IMR-90 (cell line): ENCODE results near the gene PCSK2. TPM values are rescaled to one million over a fixed set of nuclear protein-coding genes. Genes with fewer than 3 reads are reported as not detected.

Source experiments
- ATAC-seq: fragments of 200-7000 bp; cut with Tn5 transposase; 2 replicates; pipeline ENCODE4 v1.9.1; 2020; ENCODE audit warnings: low read depth, mild to moderate bottlenecking, moderate library complexity
- BruUV-seq: library from RNA; stranded (reverse); fragments of 400-500 nt; replicated peaks from 2 replicates; lab custom pipeline; 2021; lab: Mats Ljungman, UMichigan
- CTCF ChIA-PET: fragments of 300-600 bp; formaldehyde crosslinking; extraction: SDS; loops from one replicate; lab custom pipeline; 2021; ENCODE audit warnings: antibody characterized with exemption; lab: Yijun Ruan, JAX
- POLR2A ChIA-PET: fragments of 300-600 bp; sonication (Branson Sonifier 250); formaldehyde crosslinking; loops from one replicate; lab custom pipeline; 2022; ENCODE audit warnings: antibody characterized with exemption; ENCODE audit not compliant: unreplicated experiment; lab: Charles Lee
- DNase-seq: peaks from one replicate; pipeline ENCODE4 v3.0.0; 2013
- H2AFZ ChIP-seq: replicated peaks from 2 replicates; pipeline ENCODE3; 2013; ENCODE audit warnings: low read length, mild to moderate bottlenecking; ENCODE audit not compliant: poor library complexity
- H2AK5ac ChIP-seq: 2 replicates; pipeline ENCODE4 v1.6.1; 2013; ENCODE audit warnings: low read depth, low read length, inconsistent platforms
- H2AK9ac ChIP-seq: replicated peaks from 2 replicates; pipeline ENCODE3; 2013; ENCODE audit warnings: mild to moderate bottlenecking, low read depth, low read length, moderate library complexity; ENCODE audit not compliant: poor library complexity
- H2BK120ac ChIP-seq: 2 replicates; pipeline ENCODE4 v1.6.1; 2013; ENCODE audit warnings: low read depth, low read length, inconsistent platforms
- H2BK15ac ChIP-seq: 3 replicates; pipeline ENCODE4 v1.6.1; 2013; ENCODE audit warnings: low read depth, low read length, inconsistent platforms
- H2BK20ac ChIP-seq: 2 replicates; pipeline ENCODE4 v1.6.1; 2013; ENCODE audit warnings: low read depth, mild to moderate bottlenecking, inconsistent platforms, low read length, moderate library complexity
- H2BK5ac ChIP-seq: 2 replicates; pipeline ENCODE4 v1.6.1; 2013; ENCODE audit warnings: mild to moderate bottlenecking, low read depth, low read length, inconsistent platforms; ENCODE audit not compliant: poor library complexity, severe bottlenecking
- H3K14ac ChIP-seq: replicated peaks from 2 replicates; pipeline ENCODE4 v1.6.1; 2013; ENCODE audit warnings: low read depth, low read length, inconsistent platforms
- H3K18ac ChIP-seq: 2 replicates; pipeline ENCODE4 v1.6.1; 2013; ENCODE audit warnings: low read depth, low read length, control low read depth
- H3K23ac ChIP-seq: 2 replicates; pipeline ENCODE4 v1.6.1; 2013; ENCODE audit warnings: low read depth, low read length, inconsistent platforms
- H3K27ac ChIP-seq: 2 replicates; pipeline ENCODE4 v1.5.1; 2013; ENCODE audit warnings: mild to moderate bottlenecking, control low read depth, low read length; ENCODE audit not compliant: insufficient read depth
- H3K27me3 ChIP-seq: 2 replicates; pipeline ENCODE4 v1.6.1; 2013; ENCODE audit warnings: low read length; ENCODE audit not compliant: control insufficient read depth, insufficient read depth
- H3K36me3 ChIP-seq: 2 replicates; pipeline ENCODE4 v1.6.1; 2013; ENCODE audit warnings: low read length, mixed read lengths; ENCODE audit not compliant: control insufficient read depth, insufficient read depth
- H3K4ac ChIP-seq: 2 replicates; pipeline ENCODE4 v1.6.1; 2013; ENCODE audit warnings: low read depth, low read length, inconsistent platforms
- H3K4me1 ChIP-seq: 2 replicates; pipeline ENCODE4 v1.6.1; 2013; ENCODE audit warnings: low read length, mixed read lengths; ENCODE audit not compliant: control insufficient read depth, insufficient read depth
- H3K4me2 ChIP-seq: 2 replicates; pipeline ENCODE4 v1.6.1; 2013; ENCODE audit warnings: low read depth, mild to moderate bottlenecking, control low read depth, low read length, moderate library complexity
- H3K4me3 ChIP-seq: 2 replicates; pipeline ENCODE4 v1.5.1; 2013; ENCODE audit warnings: low read depth, mild to moderate bottlenecking, control low read depth, low read length, moderate library complexity; ENCODE audit not compliant: insufficient read depth
- H3K56ac ChIP-seq: 2 replicates; pipeline ENCODE4 v1.6.1; 2013; ENCODE audit warnings: low read length, inconsistent platforms; ENCODE audit not compliant: insufficient read depth; ENCODE audit errors: extremely low read depth
- H3K79me1 ChIP-seq, 2 experiments: 2 replicates each; pipeline ENCODE4 v1.6.1; 2013; ENCODE audit warnings: low read length in 2 of 2, inconsistent platforms in 1 of 2, low read depth in 1 of 2
- H3K9ac ChIP-seq: 2 replicates; pipeline ENCODE4 v1.6.1; 2013; ENCODE audit warnings: low read depth, low read length, control low read depth
- H3K9me1 ChIP-seq: 2 replicates; pipeline ENCODE4 v1.6.1; 2013; ENCODE audit warnings: low read length, inconsistent platforms; ENCODE audit not compliant: insufficient read depth
- H3K9me3 ChIP-seq: 2 replicates; pipeline ENCODE4 v1.6.1; 2013; ENCODE audit warnings: low read length; ENCODE audit not compliant: control insufficient read depth, insufficient read depth
- H4K20me1 ChIP-seq: 2 replicates; pipeline ENCODE4 v1.6.1; 2013; ENCODE audit warnings: low read length, inconsistent platforms; ENCODE audit not compliant: insufficient read depth
- H4K5ac ChIP-seq: 2 replicates; pipeline ENCODE4 v1.6.1; 2013; ENCODE audit warnings: mild to moderate bottlenecking, low read depth, low read length, control low read depth
- H4K8ac ChIP-seq, 2 experiments: 2 replicates each; pipeline ENCODE4 v1.6.1; 2013; ENCODE audit warnings: low read depth in 2 of 2, low read length in 2 of 2, control low read depth in 1 of 2, inconsistent platforms in 1 of 2
- H4K91ac ChIP-seq: 2 replicates; pipeline ENCODE4 v1.6.1; 2013; ENCODE audit warnings: low read depth, low read length, inconsistent platforms; ENCODE audit not compliant: insufficient read depth
- BHLHE40 ChIP-seq: fragments of 150-350 bp; IDR thresholded peaks from 2 replicates; pipeline ENCODE4 v1.6.1; 2016; ENCODE audit warnings: mild to moderate bottlenecking, low read depth, low read length
- CEBPB ChIP-seq: IDR thresholded peaks from 2 replicates; pipeline ENCODE4 v1.6.1; 2012; ENCODE audit warnings: low read depth, low read length, improper control_type of control experiment
- CHD1 ChIP-seq: IDR thresholded peaks from 2 replicates; pipeline ENCODE4 v1.6.1; 2012; ENCODE audit warnings: low read depth, low read length, improper control_type of control experiment
- CTCF ChIP-seq: conservative IDR thresholded peaks from 2 replicates; pipeline ENCODE4 v1.5.1; 2012; ENCODE audit warnings: mild to moderate bottlenecking, low read depth, low read length, improper control_type of control experiment
- ELK1 ChIP-seq: fragments of 150-350 bp; IDR thresholded peaks from 2 replicates; pipeline ENCODE4 v1.6.1; 2016; ENCODE audit warnings: low read depth, mild to moderate bottlenecking, low read length, moderate library complexity, borderline replicate concordance
- FOS ChIP-seq: fragments of 150-350 bp; IDR thresholded peaks from 2 replicates; pipeline ENCODE4 v1.6.1; 2016; ENCODE audit warnings: low read depth, low read length
- MAZ ChIP-seq: IDR thresholded peaks from 2 replicates; pipeline ENCODE4 v1.6.1; 2012; ENCODE audit warnings: low read depth, mild to moderate bottlenecking, low read length, improper control_type of control experiment, moderate library complexity, borderline replicate concordance
- MXI1 ChIP-seq: IDR thresholded peaks from 2 replicates; pipeline ENCODE4 v1.6.1; 2012; ENCODE audit warnings: low read depth, mild to moderate bottlenecking, low read length, moderate library complexity, borderline replicate concordance
- NFE2L2 ChIP-seq: fragments of 150-350 bp; IDR thresholded peaks from 2 replicates; pipeline ENCODE4 v1.6.1; 2016; ENCODE audit warnings: low read depth, mild to moderate bottlenecking, low read length
- POLR2A ChIP-seq: IDR thresholded peaks from 2 replicates; pipeline ENCODE4 v1.6.1; 2012; ENCODE audit warnings: mild to moderate bottlenecking, low read depth, low read length
- RAD21 ChIP-seq: IDR thresholded peaks from 2 replicates; pipeline ENCODE4 v1.6.1; 2012; ENCODE audit warnings: low read length, improper control_type of control experiment
- RCOR1 ChIP-seq: IDR thresholded peaks from 2 replicates; pipeline ENCODE4 v1.6.1; 2012; ENCODE audit warnings: mild to moderate bottlenecking, low read length, improper control_type of control experiment; ENCODE audit not compliant: insufficient replicate concordance
- RFX5 ChIP-seq: IDR thresholded peaks from 2 replicates; pipeline ENCODE4 v1.8.0; 2012; ENCODE audit warnings: low read depth, mild to moderate bottlenecking, low read length, moderate library complexity
- SMC3 ChIP-seq: fragments of 150-350 bp; IDR thresholded peaks from 2 replicates; pipeline ENCODE4 v1.6.1; 2016; ENCODE audit warnings: low read depth, mild to moderate bottlenecking, antibody characterized with exemption, low read length, moderate library complexity
- WGBS, 2 experiments: methylation state at CpG; one replicate each; pipeline versions ENCODE4 v1.1.5 to v1.1.7; 2013; ENCODE audit warnings: missing lambda C conversion rate in 2 of 2; ENCODE audit not compliant: insufficient read length in 1 of 2; ENCODE audit errors: extremely low coverage in 2 of 2; 5-methylcytosine and 5-hydroxymethylcytosine counted together
- dilution Hi-C: fragments of 300-500 bp; cut with HindIII; formaldehyde crosslinking; loops from one replicate; pipeline ENCODE4 v1.14.3; 2018; ENCODE audit warnings: low sequenced_read_pairs; ENCODE audit not compliant: unreplicated experiment
- in situ Hi-C: fragments of 300-500 bp; cut with MboI; formaldehyde crosslinking; loops from 3 replicates; pipeline ENCODE4 v1.14.3; 2019; ENCODE audit warnings: low sequenced_read_pairs, inconsistent platforms, mixed read lengths
- intact Hi-C: fragments of 100-400 bp; cut with micrococcal nuclease; formaldehyde crosslinking; loops from 2 replicates; pipeline ENCODE4 v1.10.0; 2022
- polyA plus RNA-seq, 3 experiments: library from polyadenylated mRNA; depleted of rRNA; stranded (reverse); fragments of >200 nt; gene quantifications; 2 replicates each; pipeline ENCODE4 v1.2.3, GENCODE V29; 2012; ENCODE audit warnings: low replicate concordance in 1 of 3
- total RNA-seq: library from RNA; depleted of rRNA; stranded (reverse); fragments of >200 nt; gene quantifications from 2 replicates; pipeline ENCODE4 v1.2.3, GENCODE V29; 2012

The PCSK2 gene
- total and polyA plus RNA-seq, 2 of the 4 experiments (the other 2 are of a cell fraction) = not detected

GRCh38 chr20:17504066-17504897 lies 277.4 kb downstream of the PCSK2 start:
- Histone ChIP-seq H2BK20ac (no peak overlapping the region), H2AFZ (peak overlapping the region; percentile 6), H3K14ac (no peak overlapping the region), H3K36me3 (no peaks in the 10 kb centered on the region), H2AK9ac (no peak overlapping the region), H4K20me1 (no peaks in the 10 kb centered on the region), H3K4me3 (no peak overlapping the region), H2BK120ac (no peak overlapping the region), H3K4ac (no peak overlapping the region), H3K18ac (no peak overlapping the region), H3K9me3 (no peaks in the 10 kb centered on the region), H4K91ac (no peak overlapping the region), H3K23ac (no peak overlapping the region), H2AK5ac (no peak overlapping the region), H3K27me3 (peaks cover 8% of the 10 kb centered on the region; the same call in 1 of the 2 replicates), H2BK15ac (no peak overlapping the region), H3K27ac (no peak overlapping the region), H3K4me2 (peak overlapping the region; percentile 82), H3K56ac (no peak overlapping the region), H3K4me1 (peaks cover 4% of the 10 kb centered on the region; the same call in 1 of the 2 replicates), H3K79me1 (no peaks in the 10 kb centered on the region), H4K5ac (no peak overlapping the region), H2BK5ac (no peak overlapping the region), H4K8ac (no peak overlapping the region), H3K9me1 (no peaks in the 10 kb centered on the region), H3K9ac (no peak overlapping the region; the same call in 1 of the 2 replicates)
- DNase-seq (no peak), ATAC-seq (peak; percentile 18)
- POLR2A ChIA-PET = no interaction called here
- BruUV-seq = no TSS peak
- intact Hi-C loops = loop anchor here (2.0 to 10.0 kb wide), 2 partner anchors 111 to 493 kb away; no protein-coding TSS in a partner anchor
- in situ Hi-C loops = loop anchor here (10.0 kb wide), 1 partner anchor 771 kb away; no protein-coding TSS in a partner anchor
- dilution Hi-C loops = no loop called here
- CTCF ChIA-PET = interaction anchor here (0.6 to 1.2 kb wide), 8 partner anchors 10 to 936 kb away, joined by 3 to 8 read pairs (median 3); partner anchors contain the start of gene OVOL2
- 60% methylated on average over 10 of the region's 23 CpGs; no CpG with 5 or more reads in 1 of the 2 experiments for WGBS, 2 experiments
- TF ChIP-seq RFX5 = no peak
- no peak for TF ChIP-seq POLR2A
- no peak for TF ChIP-seq SMC3
- TF ChIP-seq MXI1 = no peak
- TF ChIP-seq RCOR1 = no peak
- no peak for TF ChIP-seq BHLHE40
- no peak for TF ChIP-seq CEBPB
- no peak for TF ChIP-seq FOS
- TF ChIP-seq CHD1 = no peak
- no peak for TF ChIP-seq RAD21
- TF ChIP-seq CTCF = no peak
- TF ChIP-seq NFE2L2 = no peak
- TF ChIP-seq ELK1 = no peak
- TF ChIP-seq MAZ = no peak
